ENCODE data around the gene PHF3.

Gene PHF3

GRCh38 chr6:63649847-63650265, 14.3 kb downstream of the PHF3 start:
- no peak for DNase-seq (ENCODE audit: low read depth)

- DNase-seq (ENCODE audit: low read depth): no peak
Measured at GRCh38 chr6:63652980-63653379, 17.4 kb downstream of the PHF3 start.

- no peak for DNase-seq (ENCODE audit: low read depth)
Measured at GRCh38 chr6:63660757-63661156, 25.2 kb downstream of the PHF3 start.

- DNase-seq (ENCODE audit: low read depth): no peak
Measured at GRCh38 chr6:63661769-63662168, 26.2 kb downstream of the PHF3 start.

GRCh38 chr6:63663147-63663955, 27.7 kb downstream of the PHF3 start:
- no peak for DNase-seq (ENCODE audit: low read depth)

GRCh38 chr6:63663956-63664281, 28.3 kb downstream of the PHF3 start:
- no peak for DNase-seq (ENCODE audit: low read depth)

- DNase-seq (ENCODE audit: low read depth): no peak
Measured at GRCh38 chr6:63671098-63671754, 35.6 kb downstream of the PHF3 start.

- DNase-seq (ENCODE audit: low read depth): no peak
Measured at GRCh38 chr6:63672582-63673129, 37.1 kb downstream of the PHF3 start.

GRCh38 chr6:63673692-63674091, 38.1 kb downstream of the PHF3 start:
- no peak for DNase-seq (ENCODE audit: low read depth)

GRCh38 chr6:63674635-63675034, 39.0 kb downstream of the PHF3 start:
- no peak for DNase-seq (ENCODE audit: low read depth)

- DNase-seq (ENCODE audit: low read depth): no peak
Measured at GRCh38 chr6:63675138-63675537, 39.5 kb downstream of the PHF3 start.

- no peak for DNase-seq (ENCODE audit: low read depth)
Measured at GRCh38 chr6:63676412-63677114, 41.0 kb downstream of the PHF3 start.

- DNase-seq (ENCODE audit: low read depth): no peak
Measured at GRCh38 chr6:63677282-63677681, 41.7 kb downstream of the PHF3 start.

GRCh38 chr6:63683071-63683603, 47.5 kb downstream of the PHF3 start:
- DNase-seq (ENCODE audit: low read depth): no peak

GRCh38 chr6:63685446-63686379, 50.1 kb downstream of the PHF3 start:
- no peak for DNase-seq (ENCODE audit: low read depth)

- DNase-seq (ENCODE audit: low read depth): no peak
Measured at GRCh38 chr6:63689421-63689820, 53.8 kb downstream of the PHF3 start.

- DNase-seq (ENCODE audit: low read depth): no peak
Measured at GRCh38 chr6:63690221-63690620, 54.6 kb downstream of the PHF3 start.

- DNase-seq (ENCODE audit: low read depth): no peak
Measured at GRCh38 chr6:63705707-63706106, 70.1 kb downstream of the PHF3 start.

- DNase-seq (ENCODE audit: low read depth): no peak
Measured at GRCh38 chr6:63706630-63707029, 71.0 kb downstream of the PHF3 start.

GRCh38 chr6:63708631-63709030, 73.0 kb downstream of the PHF3 start:
- no peak for DNase-seq (ENCODE audit: low read depth)

GRCh38 chr6:63709148-63709547, 73.5 kb downstream of the PHF3 start:
- DNase-seq (ENCODE audit: low read depth): no peak
